SK-N-SH (cell line): ENCODE data around the gene SERPINE2. TPM values are rescaled to one million over a fixed set of nuclear protein-coding genes. Genes with fewer than 3 reads are reported as not detected.

Experiments used
- CTCF ChIA-PET: fragments of 300-600, 350-600 bp; formaldehyde crosslinking; extraction: SDS; loops from one replicate; lab custom pipeline; 2021; lab: Yijun Ruan, JAX
- POLR2A ChIA-PET: fragments of 350-600 bp; sonication (Branson Sonifier 250); formaldehyde crosslinking; extraction: SDS; loops from one replicate; lab custom pipeline; 2020; ENCODE audit warnings: antibody characterized with exemption, inconsistent platforms; lab: Yijun Ruan, JAX
- DNase-seq: peaks from one replicate; pipeline ENCODE4 v3.0.0; 2012
- H2AFZ ChIP-seq: fragments of 200-600 bp; sonication (generic); 2 replicates; pipeline ENCODE4 v1.8.1; 2016; ENCODE audit warnings: antibody characterized with exemption, mild to moderate bottlenecking, low read depth
- H3F3A ChIP-seq: fragments of 200-600 bp; sonication (generic); replicated peaks from 2 replicates; pipeline ENCODE3; 2016; ENCODE audit warnings: antibody characterized with exemption, mild to moderate bottlenecking; ENCODE audit not compliant: insufficient read depth
- H3K27ac ChIP-seq, 2 experiments: fragments of 200-500 bp in 1 of 2; fragments of 200-600 bp in 1 of 2; sonication (Bioruptor generic) in 1 of 2; sonication (generic), shearing (Covaris generic) in 1 of 2; 2 replicates each; pipeline versions ENCODE4 v1.5.1 to v1.6.1; 2014 to 2016; ENCODE audit warnings: low read depth in 2 of 2, inconsistent platforms in 1 of 2, low read length in 1 of 2, mild to moderate bottlenecking in 1 of 2, mixed read lengths in 1 of 2
- H3K27me3 ChIP-seq: fragments of 200-600 bp; sonication (generic), shearing (Covaris generic); 2 replicates; pipeline ENCODE4 v1.6.1; 2016; ENCODE audit warnings: mixed run types; ENCODE audit not compliant: insufficient read depth
- H3K36me3 ChIP-seq, 2 experiments: fragments of 200-500 bp in 1 of 2; fragments of 200-600 bp in 1 of 2; sonication (Bioruptor generic) in 1 of 2; sonication (generic) in 1 of 2; replicated peaks in 1 of 2; 2 replicates each; pipeline versions ENCODE3 to v1.5.1; 2014 to 2016; ENCODE audit warnings: low read length in 1 of 2, mild to moderate bottlenecking in 1 of 2; ENCODE audit not compliant: insufficient read depth in 2 of 2, control insufficient read depth in 1 of 2
- H3K4me1 ChIP-seq, 2 experiments: fragments of 200-500 bp in 1 of 2; fragments of 200-600 bp in 1 of 2; sonication (Bioruptor generic) in 1 of 2; sonication (generic), shearing (Covaris generic) in 1 of 2; 2 replicates each; pipeline versions ENCODE4 v1.5.1 to v1.6.1; 2014 to 2016; ENCODE audit warnings: low read depth in 1 of 2, low read length in 1 of 2, mixed run types in 1 of 2; ENCODE audit not compliant: insufficient read depth in 2 of 2, control insufficient read depth in 1 of 2
- H3K4me2 ChIP-seq: fragments of 200-600 bp; sonication (generic), shearing (Covaris generic); 2 replicates; pipeline ENCODE4 v1.6.1; 2017; ENCODE audit warnings: mixed run types
- H3K4me3 ChIP-seq, 2 experiments: fragments of 200-500 bp in 1 of 2; fragments of 200-600 bp in 1 of 2; sonication (Bioruptor generic) in 1 of 2; sonication (generic), shearing (Covaris generic) in 1 of 2; 2 replicates each; pipeline versions ENCODE4 v1.5.1 to v1.8.1; 2014 to 2016; ENCODE audit warnings: low read depth in 2 of 2, inconsistent platforms in 1 of 2, low read length in 1 of 2, mild to moderate bottlenecking in 1 of 2, mixed read lengths in 1 of 2, moderate library complexity in 1 of 2
- H3K79me2 ChIP-seq: fragments of 200-600 bp; sonication (generic); 2 replicates; pipeline ENCODE4 v1.8.1; 2017; ENCODE audit warnings: mild to moderate bottlenecking; ENCODE audit not compliant: insufficient read depth
- H3K9ac ChIP-seq: fragments of 200-600 bp; sonication (generic); 2 replicates; pipeline ENCODE4 v1.6.1; 2017; ENCODE audit warnings: mixed run types
- H3K9me2 ChIP-seq: fragments of 200-600 bp; sonication (generic); 2 replicates; pipeline ENCODE4 v1.6.1; 2017; ENCODE audit warnings: mixed run types
- H3K9me3 ChIP-seq: fragments of 200-600 bp; sonication (generic); 2 replicates; pipeline ENCODE4 v1.6.1; 2017; ENCODE audit warnings: mixed run types, mild to moderate bottlenecking, moderate library complexity
- H4K20me1 ChIP-seq: fragments of 200-600 bp; sonication (generic); 2 replicates; pipeline ENCODE4 v1.6.1; 2017; ENCODE audit warnings: mild to moderate bottlenecking, mixed run types; ENCODE audit not compliant: insufficient read depth
- CTCF ChIP-seq: fragments of 200-600 bp; sonication (generic); IDR thresholded peaks from 2 replicates; pipeline ENCODE4 v1.6.1; 2017; ENCODE audit warnings: antibody characterized with exemption, mild to moderate bottlenecking, moderate library complexity
- EZH2phosphoT487 ChIP-seq: fragments of 200-600 bp; sonication (generic); IDR thresholded peaks from 2 replicates; pipeline ENCODE4 v1.6.1; 2017; ENCODE audit warnings: low read depth, mixed run types, mild to moderate bottlenecking, antibody characterized with exemption, moderate library complexity, borderline replicate concordance
- FOSL2 ChIP-seq: IDR thresholded peaks from 2 replicates; pipeline ENCODE4 v1.4.0; 2012; ENCODE audit warnings: low read depth, mild to moderate bottlenecking, moderate library complexity, borderline replicate concordance
- FOXM1 ChIP-seq: IDR thresholded peaks from 2 replicates; pipeline ENCODE4 v1.4.0; 2012; ENCODE audit warnings: low read depth, mild to moderate bottlenecking
- GABPA ChIP-seq: IDR thresholded peaks from 2 replicates; pipeline ENCODE4 v1.4.0; 2012; ENCODE audit warnings: low read depth, mild to moderate bottlenecking
- GATA2 ChIP-seq: sonication (generic); formaldehyde crosslinking; IDR thresholded peaks from 2 replicates; pipeline ENCODE4 v1.5.0; 2020; ENCODE audit warnings: mild to moderate bottlenecking, missing genetic modification reagents
- IRF3 ChIP-seq: fragments of 150-350 bp; IDR thresholded peaks from 2 replicates; pipeline ENCODE4 v1.6.1; 2016; ENCODE audit warnings: mild to moderate bottlenecking, low read depth, low read length
- JUND ChIP-seq: IDR thresholded peaks from 2 replicates; pipeline ENCODE4 v1.4.0; 2012
- POLR2AphosphoS5 ChIP-seq: IDR thresholded peaks from 2 replicates; pipeline ENCODE4 v1.6.1; 2012; ENCODE audit warnings: low read depth, low read length
- RCOR1 ChIP-seq: fragments of 150-350 bp; IDR thresholded peaks from 2 replicates; pipeline ENCODE4 v1.6.1; 2017; ENCODE audit warnings: antibody characterized with exemption, low read length
- RXRA ChIP-seq: IDR thresholded peaks from 2 replicates; pipeline ENCODE4 v1.4.0; 2012; ENCODE audit warnings: low read depth, mild to moderate bottlenecking, borderline replicate concordance
- SIN3A ChIP-seq: IDR thresholded peaks from 2 replicates; pipeline ENCODE4 v1.6.1; 2012; ENCODE audit warnings: low read depth, mild to moderate bottlenecking, low read length, moderate library complexity, borderline replicate concordance
- SMC3 ChIP-seq: IDR thresholded peaks from 2 replicates; pipeline ENCODE4 v1.6.1; 2012; ENCODE audit warnings: low read depth, low read length, improper control_type of control experiment
- TAF1 ChIP-seq: IDR thresholded peaks from 2 replicates; pipeline ENCODE4 v1.6.1; 2012; ENCODE audit warnings: low read depth, mild to moderate bottlenecking, low read length, moderate library complexity, borderline replicate concordance
- TEAD4 ChIP-seq: IDR thresholded peaks from 2 replicates; pipeline ENCODE4 v1.4.0; 2012; ENCODE audit warnings: mild to moderate bottlenecking, borderline replicate concordance; ENCODE audit not compliant: insufficient read depth
- YY1 ChIP-seq: IDR thresholded peaks from 2 replicates; pipeline ENCODE4 v1.4.0; 2012; ENCODE audit warnings: low read depth, mild to moderate bottlenecking
- WGBS: methylation state at CpG from one replicate; pipeline ENCODE4 v1.1.6; 2017; ENCODE audit warnings: low lambda C conversion rate; 5-methylcytosine and 5-hydroxymethylcytosine counted together
- polyA plus RNA-seq, 3 experiments: library from polyadenylated mRNA; depleted of rRNA; stranded (reverse); fragments of >200 nt; gene quantifications; 2 replicates each; pipeline ENCODE4 v1.2.3, GENCODE V29; 2012
- TF ChIP-seq, protein P1 (sequence below): IDR thresholded peaks from 2 replicates; pipeline ENCODE4; 2012
- TF ChIP-seq, protein P2 (sequence below): IDR thresholded peaks from 2 replicates; pipeline ENCODE4 v1.4.0; 2012; ENCODE audit warnings: low read depth, borderline replicate concordance
- TF ChIP-seq, protein P3 (sequence below): IDR thresholded peaks from 2 replicates; pipeline ENCODE4 v1.4.0; 2012; ENCODE audit warnings: low read depth
- TF ChIP-seq, protein P4 (sequence below): fragments of 150-350 bp; IDR thresholded peaks from 2 replicates; pipeline ENCODE4 v1.6.1; 2017; ENCODE audit warnings: antibody characterized with exemption, low read length, low read depth, borderline replicate concordance

The SERPINE2 gene
- polyA plus RNA-seq, 1 of the 3 experiments (the other 2 are of a cell fraction): 249 TPM

DNA sequence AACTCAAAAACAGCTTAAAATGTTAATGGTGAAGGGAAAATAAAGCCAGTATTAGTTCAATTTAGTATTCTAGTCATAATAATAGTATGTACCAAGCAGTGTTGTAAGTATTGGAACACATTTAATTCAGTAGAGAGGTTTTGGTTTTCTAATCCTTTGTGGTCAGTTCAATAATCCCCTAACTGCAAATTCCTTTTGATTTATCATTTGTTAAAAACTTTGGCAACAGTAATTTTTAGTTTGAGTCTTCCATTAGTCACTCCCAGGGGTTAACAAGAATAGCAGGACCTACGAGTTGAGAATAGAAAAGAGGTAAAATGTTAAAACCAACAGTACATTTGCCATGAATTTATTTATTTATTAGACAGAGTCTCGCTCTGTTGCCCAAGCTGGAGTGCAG is 71.1 kb downstream of the SERPINE2 start:
- Histone ChIP-seq H3F3A (peaks cover 40% of the 10 kb centered on the region), H3K79me2 (peaks cover 19% of the 10 kb centered on the region), H4K20me1 (no peaks in the 10 kb centered on the region), H3K4me3 (no peak overlapping the region), H3K9ac (no peak overlapping the region), H3K36me3 (peaks cover 36 to 42% of the 10 kb centered on the region in 2 experiments), H2AFZ (no peak overlapping the region), H3K27me3 (no peaks in the 10 kb centered on the region), H3K4me1 (peaks cover 0 to 11% of the 10 kb centered on the region in 2 experiments; a peak in 2 of 4 replicates), H3K9me2 (no peaks in the 10 kb centered on the region), H3K9me3 (no peaks in the 10 kb centered on the region), H3K27ac (peak overlapping the region in 1 of 2 experiments; percentile 37; a peak in 1 of 4 replicates), H3K4me2 (no peak overlapping the region)
- DNase-seq: no peak
- WGBS: 73% methylated on average over 2 of the region's 2 CpGs
- POLR2A ChIA-PET: no interaction called here
- no peak for TF ChIP-seq SMC3
- no peak for TF ChIP-seq YY1
- no peak for TF ChIP-seq TEAD4
- 0 out of 2 replicates have a peak, but pooled peaks have one; percentile 9 for TF ChIP-seq FOSL2
- CTCF ChIA-PET: interaction anchor here (0.9 to 17.0 kb wide), 9 partner anchors 10 to 1693 kb away, joined by 3 to 288 read pairs (median 4); partner anchors contain the start of gene WDFY1

- no peaks in the 10 kb centered on the region for H3K9me3 ChIP-seq
- H3K27me3 ChIP-seq: no peaks in the 10 kb centered on the region
- peaks cover 64% of the 10 kb centered on the region for H3K79me2 ChIP-seq
- no peak overlapping the region for H3K4me3 ChIP-seq
- no peak for DNase-seq
- CTCF ChIA-PET: interaction anchor here (1.3 kb wide), 1 partner anchor 11 kb away, joined by 13 read pairs; no protein-coding TSS in a partner anchor
- H3K4me2 ChIP-seq: peak overlapping the region; percentile 71
- H3K4me1 ChIP-seq: peaks cover 4 to 23% of the 10 kb centered on the region in 2 experiments; a peak in 3 of 4 replicates
- no peaks in the 10 kb centered on the region; the same call in 1 of the 2 replicates for H4K20me1 ChIP-seq
- no peak overlapping the region for H2AFZ ChIP-seq
- H3K27ac ChIP-seq: no peak overlapping the region
- H3K9me2 ChIP-seq: no peaks in the 10 kb centered on the region
- H3F3A ChIP-seq: peaks cover 15% of the 10 kb centered on the region
- 84% methylated on average over 5 of the region's 5 CpGs for WGBS
- no peak overlapping the region for H3K9ac ChIP-seq
- H3K36me3 ChIP-seq: peaks cover 36 to 37% of the 10 kb centered on the region in 2 experiments
- POLR2A ChIA-PET: no interaction called here
- TF ChIP-seq CTCF (no peak), FOXM1 (no peak), YY1 (no peak), RXRA (no peak), SMC3 (no peak), TAF1 (no peak), POLR2AphosphoS5 (no peak), GATA2 (no peak), GABPA (no peak), JUND (no peak), RCOR1 (no peak), IRF3 (no peak), SIN3A (no peak), EZH2phosphoT487 (no peak)
- TF ChIP-seq, protein P1, sequence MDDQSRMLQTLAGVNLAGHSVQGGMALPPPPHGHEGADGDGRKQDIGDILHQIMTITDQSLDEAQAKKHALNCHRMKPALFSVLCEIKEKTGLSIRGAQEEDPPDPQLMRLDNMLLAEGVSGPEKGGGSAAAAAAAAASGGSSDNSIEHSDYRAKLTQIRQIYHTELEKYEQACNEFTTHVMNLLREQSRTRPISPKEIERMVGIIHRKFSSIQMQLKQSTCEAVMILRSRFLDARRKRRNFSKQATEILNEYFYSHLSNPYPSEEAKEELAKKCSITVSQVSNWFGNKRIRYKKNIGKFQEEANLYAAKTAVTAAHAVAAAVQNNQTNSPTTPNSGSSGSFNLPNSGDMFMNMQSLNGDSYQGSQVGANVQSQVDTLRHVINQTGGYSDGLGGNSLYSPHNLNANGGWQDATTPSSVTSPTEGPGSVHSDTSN: no peak
- TF ChIP-seq, protein P2, sequence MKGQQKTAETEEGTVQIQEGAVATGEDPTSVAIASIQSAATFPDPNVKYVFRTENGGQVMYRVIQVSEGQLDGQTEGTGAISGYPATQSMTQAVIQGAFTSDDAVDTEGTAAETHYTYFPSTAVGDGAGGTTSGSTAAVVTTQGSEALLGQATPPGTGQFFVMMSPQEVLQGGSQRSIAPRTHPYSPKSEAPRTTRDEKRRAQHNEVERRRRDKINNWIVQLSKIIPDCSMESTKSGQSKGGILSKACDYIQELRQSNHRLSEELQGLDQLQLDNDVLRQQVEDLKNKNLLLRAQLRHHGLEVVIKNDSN: no peak
- TF ChIP-seq, protein P3, sequence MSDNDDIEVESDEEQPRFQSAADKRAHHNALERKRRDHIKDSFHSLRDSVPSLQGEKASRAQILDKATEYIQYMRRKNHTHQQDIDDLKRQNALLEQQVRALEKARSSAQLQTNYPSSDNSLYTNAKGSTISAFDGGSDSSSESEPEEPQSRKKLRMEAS: no peak
- TF ChIP-seq, protein P4, sequence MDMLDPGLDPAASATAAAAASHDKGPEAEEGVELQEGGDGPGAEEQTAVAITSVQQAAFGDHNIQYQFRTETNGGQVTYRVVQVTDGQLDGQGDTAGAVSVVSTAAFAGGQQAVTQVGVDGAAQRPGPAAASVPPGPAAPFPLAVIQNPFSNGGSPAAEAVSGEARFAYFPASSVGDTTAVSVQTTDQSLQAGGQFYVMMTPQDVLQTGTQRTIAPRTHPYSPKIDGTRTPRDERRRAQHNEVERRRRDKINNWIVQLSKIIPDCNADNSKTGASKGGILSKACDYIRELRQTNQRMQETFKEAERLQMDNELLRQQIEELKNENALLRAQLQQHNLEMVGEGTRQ: no peak
Observed at GRCh38 chr2:223959688-223960087, 79.4 kb downstream of the SERPINE2 start.
